ENCODE data around the gene PPP2R3A. TPM values are rescaled to one million over a fixed set of nuclear protein-coding genes. Genes with fewer than 3 reads are reported as not detected.

PPP2R3A gene
- total and polyA plus RNA-seq, 8 donors: 8.1 to 18.0 (median 14.1) TPM

DNA sequence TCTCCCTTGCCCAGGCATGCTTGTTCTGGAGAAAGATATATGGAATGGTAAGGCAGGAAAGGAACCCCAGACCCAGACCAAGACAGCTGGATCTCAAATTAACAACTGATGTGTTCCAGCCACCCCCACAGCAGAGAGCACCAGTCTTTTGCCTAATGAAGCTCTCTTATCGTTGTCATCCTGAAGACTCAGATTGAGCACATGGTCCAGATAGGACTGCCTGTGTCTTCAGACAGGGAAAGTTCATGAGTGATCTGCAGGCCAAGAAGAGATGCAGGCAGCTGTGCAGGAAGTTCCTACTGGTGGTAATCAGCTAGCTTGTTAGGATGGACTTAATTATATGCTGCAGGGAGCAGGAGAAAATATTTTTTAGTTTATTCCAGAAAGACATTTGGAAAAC, 53.3 kb downstream of the PPP2R3A start:
- no peak for DNase-seq
- ATAC-seq: no peak
- no peak overlapping the region for H3K4me3 ChIP-seq
- H3K27ac ChIP-seq: no peak overlapping the region
- H3K27me3 ChIP-seq: no peaks in the 10 kb centered on the region
- H3K36me3 ChIP-seq: no peaks in the 10 kb centered on the region
- intact Hi-C loops (cut with DNase I): no loop called here
- no peaks in the 10 kb centered on the region for H3K4me1 ChIP-seq
- TF ChIP-seq, protein P1, sequence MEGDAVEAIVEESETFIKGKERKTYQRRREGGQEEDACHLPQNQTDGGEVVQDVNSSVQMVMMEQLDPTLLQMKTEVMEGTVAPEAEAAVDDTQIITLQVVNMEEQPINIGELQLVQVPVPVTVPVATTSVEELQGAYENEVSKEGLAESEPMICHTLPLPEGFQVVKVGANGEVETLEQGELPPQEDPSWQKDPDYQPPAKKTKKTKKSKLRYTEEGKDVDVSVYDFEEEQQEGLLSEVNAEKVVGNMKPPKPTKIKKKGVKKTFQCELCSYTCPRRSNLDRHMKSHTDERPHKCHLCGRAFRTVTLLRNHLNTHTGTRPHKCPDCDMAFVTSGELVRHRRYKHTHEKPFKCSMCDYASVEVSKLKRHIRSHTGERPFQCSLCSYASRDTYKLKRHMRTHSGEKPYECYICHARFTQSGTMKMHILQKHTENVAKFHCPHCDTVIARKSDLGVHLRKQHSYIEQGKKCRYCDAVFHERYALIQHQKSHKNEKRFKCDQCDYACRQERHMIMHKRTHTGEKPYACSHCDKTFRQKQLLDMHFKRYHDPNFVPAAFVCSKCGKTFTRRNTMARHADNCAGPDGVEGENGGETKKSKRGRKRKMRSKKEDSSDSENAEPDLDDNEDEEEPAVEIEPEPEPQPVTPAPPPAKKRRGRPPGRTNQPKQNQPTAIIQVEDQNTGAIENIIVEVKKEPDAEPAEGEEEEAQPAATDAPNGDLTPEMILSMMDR (IDR thresholded peaks at IDR 0.05): no peak
- peaks cover 0 to 4% of the 10 kb centered on the region in 2 donors for H3K9me3 ChIP-seq

DNA sequence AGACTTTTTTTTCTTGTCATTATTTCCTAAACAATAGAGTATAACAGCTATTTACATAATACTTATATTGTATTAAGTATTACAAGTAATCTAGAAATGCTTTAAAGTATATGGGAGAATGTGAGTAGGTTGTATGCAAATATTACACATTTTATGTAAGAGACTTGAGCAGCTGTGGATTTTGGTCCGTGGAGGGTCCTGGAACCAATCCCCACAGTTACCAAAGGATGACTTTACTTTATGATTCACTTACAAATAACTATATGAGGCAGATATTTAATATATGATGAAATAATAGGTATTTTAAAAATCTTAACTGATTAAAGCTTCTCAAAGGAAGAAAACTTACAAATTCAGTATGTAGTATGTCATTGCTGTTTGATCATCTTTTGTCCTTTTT, 56.3 kb downstream of the PPP2R3A start:
- TF ChIP-seq, protein P1 (IDR thresholded peaks at IDR 0.05): no peak
- intact Hi-C loops (cut with DNase I): no loop called here
- ATAC-seq: no peak

DNA sequence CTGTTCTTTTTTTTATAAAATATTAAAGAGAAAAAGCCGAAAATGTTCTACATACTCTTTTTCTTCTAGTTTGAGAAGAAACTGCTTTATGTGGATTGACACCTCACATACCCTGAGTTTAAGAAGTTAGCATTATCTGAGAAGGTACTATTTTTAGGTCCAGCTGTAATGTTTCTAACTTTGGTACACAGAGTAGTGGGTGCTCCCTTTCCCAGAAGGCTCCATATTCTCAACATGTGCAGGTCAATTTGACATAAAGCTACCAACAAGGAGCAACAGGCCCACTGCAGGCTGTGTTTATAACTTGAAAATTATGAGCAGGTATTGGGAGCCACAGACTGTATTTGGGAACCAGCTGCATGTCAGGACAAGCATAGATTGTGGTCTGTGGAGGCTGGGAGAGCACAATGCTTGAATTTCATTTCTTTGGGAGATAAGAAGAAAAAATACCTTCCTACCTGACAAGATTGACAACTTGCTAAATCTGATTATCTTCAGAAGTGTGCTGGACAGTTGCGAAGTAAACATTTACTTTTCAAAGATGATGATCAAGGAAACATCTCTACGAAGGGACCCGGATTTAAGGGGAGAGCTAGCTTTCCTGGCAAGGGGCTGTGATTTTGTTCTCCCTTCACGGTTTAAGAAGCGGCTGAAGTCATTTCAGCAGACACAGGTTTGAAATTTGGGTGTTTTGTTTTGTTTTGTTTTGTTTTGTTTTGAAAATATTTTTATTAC, 57.2 kb downstream of the PPP2R3A start:
- H3K4me3 ChIP-seq: no peak overlapping the region
- H3K27ac ChIP-seq: no peak overlapping the region
- H3K36me3 ChIP-seq: no peaks in the 10 kb centered on the region
- H3K27me3 ChIP-seq: no peaks in the 10 kb centered on the region
- H3K4me1 ChIP-seq: no peaks in the 10 kb centered on the region
- TF ChIP-seq, protein P1 (IDR thresholded peaks at IDR 0.05): no peak
- intact Hi-C loops (cut with DNase I): no loop called here
- H3K9me3 ChIP-seq: no peaks in the 10 kb centered on the region
- ATAC-seq (no peak), DNase-seq (no peak)

More for the DNA sequence above, 56.3 kb downstream of the PPP2R3A start:
- no peak for DNase-seq
- H3K4me3 ChIP-seq: no peak overlapping the region
- H3K27me3 ChIP-seq: no peaks in the 10 kb centered on the region
- no peaks in the 10 kb centered on the region for H3K4me1 ChIP-seq
- H3K9me3 ChIP-seq: peaks cover 0 to 2% of the 10 kb centered on the region in 2 donors
- H3K36me3 ChIP-seq: no peaks in the 10 kb centered on the region
- H3K27ac ChIP-seq: no peak overlapping the region

DNA sequence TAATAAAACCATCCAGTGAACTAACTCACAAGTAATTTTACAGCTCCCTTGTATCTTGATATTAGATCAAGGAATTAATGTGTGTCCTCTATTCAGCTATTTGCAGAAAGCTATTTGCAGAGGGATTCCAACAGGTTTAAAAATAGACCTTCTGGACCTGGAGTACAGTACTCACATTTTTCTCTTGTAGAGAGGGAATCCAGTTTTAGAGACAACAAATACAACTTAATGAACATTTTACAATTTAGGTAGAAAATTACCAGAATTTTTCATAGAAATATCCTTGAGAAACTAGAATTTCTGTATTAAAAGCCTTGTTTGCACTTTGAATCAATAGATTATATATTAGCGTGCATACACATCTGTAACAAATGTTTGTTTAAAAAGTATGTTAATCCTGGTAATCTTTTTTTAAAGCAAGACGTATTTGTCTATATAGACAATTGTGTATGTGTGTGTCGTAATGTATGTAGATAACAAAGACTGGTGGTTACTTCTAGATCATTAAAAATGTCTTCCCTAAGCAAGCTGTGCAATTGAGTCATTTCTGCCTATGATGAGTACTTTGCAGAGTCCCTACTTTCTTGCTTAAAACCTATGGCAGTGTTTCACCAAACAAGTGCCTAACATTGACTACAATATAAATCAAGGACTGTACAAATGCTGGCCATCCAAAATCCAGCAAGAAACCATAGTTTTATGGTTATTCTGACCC, 57.9 kb downstream of the PPP2R3A start:
- H3K36me3 ChIP-seq: no peaks in the 10 kb centered on the region
- TF ChIP-seq, protein P1 (IDR thresholded peaks at IDR 0.05): no peak
- H3K4me1 ChIP-seq: no peaks in the 10 kb centered on the region
- H3K27ac ChIP-seq: no peak overlapping the region
- no peaks in the 10 kb centered on the region for H3K27me3 ChIP-seq
- ATAC-seq (peak; percentile 44), DNase-seq (no peak)
- no peaks in the 10 kb centered on the region for H3K9me3 ChIP-seq
- intact Hi-C loops (cut with DNase I): no loop called here
- no peak overlapping the region for H3K4me3 ChIP-seq

DNA sequence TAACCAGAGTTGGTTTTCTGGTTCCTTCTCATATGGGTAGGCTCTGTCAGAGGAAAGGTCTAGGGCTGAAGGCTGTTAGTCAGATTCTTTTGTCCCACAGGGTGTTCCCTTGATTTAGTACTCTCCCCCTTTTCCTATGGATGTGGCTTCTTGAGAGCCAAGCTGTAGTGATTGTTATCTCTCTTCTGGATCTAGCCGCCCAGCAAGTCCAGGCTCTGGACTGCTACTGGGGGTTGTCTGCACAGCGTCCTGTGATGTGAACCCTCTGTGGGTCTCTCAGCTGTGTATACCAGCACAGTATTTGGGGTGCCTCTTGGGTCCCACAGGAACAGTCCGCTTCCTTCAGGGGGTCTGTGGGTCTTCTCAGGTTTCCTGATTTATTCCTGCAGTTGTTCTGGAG, 70.8 kb downstream of the PPP2R3A start:
- no peak overlapping the region for H3K4me3 ChIP-seq
- H3K27ac ChIP-seq: no peak overlapping the region
- ATAC-seq (no peak), DNase-seq (no peak)
- no peaks in the 10 kb centered on the region for H3K27me3 ChIP-seq
- intact Hi-C loops (cut with DNase I): no loop called here
- H3K4me1 ChIP-seq: no peaks in the 10 kb centered on the region
- TF ChIP-seq, protein P1 (IDR thresholded peaks at IDR 0.05): no peak
- H3K9me3 ChIP-seq: peaks cover 0 to 2% of the 10 kb centered on the region in 2 donors
- H3K36me3 ChIP-seq: no peaks in the 10 kb centered on the region

All from left lung (tissue), 10 donors.